Right lung (tissue), 5 donors: ENCODE results near the gene HLA-DMB. TPM values are rescaled to one million over a fixed set of nuclear protein-coding genes. Genes with fewer than 3 reads are reported as not detected.

Experiments used
- DNase-seq, 2 donors: peaks; one replicate each; pipeline ENCODE4 v3.0.0-alpha.2; 2013
- polyA plus RNA-seq, 5 donors: library from polyadenylated mRNA; unstranded; fragments of 120-200 nt; gene quantifications; one replicate each; pipeline versions ENCODE4 v1.2.1 to v1.2.3, GENCODE V29; 2013; ENCODE audit warnings: inconsistent platforms in 1 of 5, low replicate concordance in 1 of 5; ENCODE audit not compliant: insufficient read length in 5 of 5, insufficient read depth in 1 of 5

HLA-DMB gene
- polyA plus RNA-seq, 5 donors = 7.7 to 11.0 (median 8.4) TPM

DNA sequence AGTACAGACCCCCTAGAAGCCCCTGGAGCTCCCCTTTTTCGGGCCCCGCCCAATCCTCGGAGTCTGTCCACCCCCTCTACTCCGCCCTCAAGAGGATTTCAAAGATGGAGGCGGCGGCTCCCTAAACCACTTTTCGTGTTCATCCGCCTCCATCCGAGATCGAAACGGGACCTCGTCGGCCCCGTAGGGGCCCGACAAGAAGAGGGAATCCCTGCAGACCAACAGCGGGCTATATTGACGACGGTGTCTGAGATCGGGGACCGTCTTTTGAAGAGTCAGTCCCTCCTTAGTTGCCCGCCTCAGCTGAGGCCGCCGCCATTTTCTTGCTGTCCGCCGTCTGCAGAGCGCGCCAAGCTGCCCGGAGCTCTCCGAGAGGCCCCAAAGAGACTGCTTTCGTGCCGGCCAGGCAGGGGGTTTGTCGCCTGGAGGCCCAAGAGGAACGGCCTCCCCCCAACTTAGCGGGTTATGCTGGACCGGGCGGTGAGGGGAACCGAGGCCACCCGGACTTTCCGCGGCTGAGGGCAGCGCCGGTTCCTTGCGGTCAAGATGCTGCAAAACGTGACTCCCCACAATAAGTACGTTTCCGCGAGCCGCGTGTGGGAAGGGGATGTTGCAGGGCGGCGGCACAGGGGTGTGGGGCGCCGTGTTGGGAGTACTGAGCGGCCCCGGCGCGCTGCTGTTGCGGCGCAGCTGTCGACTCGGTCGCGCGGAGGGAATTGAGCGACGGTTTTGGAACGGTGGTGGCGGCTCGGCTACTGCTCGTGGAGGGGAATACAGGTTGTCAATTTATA, 31.7 kb upstream of the HLA-DMB start:
- DNase-seq = no peak

DNA sequence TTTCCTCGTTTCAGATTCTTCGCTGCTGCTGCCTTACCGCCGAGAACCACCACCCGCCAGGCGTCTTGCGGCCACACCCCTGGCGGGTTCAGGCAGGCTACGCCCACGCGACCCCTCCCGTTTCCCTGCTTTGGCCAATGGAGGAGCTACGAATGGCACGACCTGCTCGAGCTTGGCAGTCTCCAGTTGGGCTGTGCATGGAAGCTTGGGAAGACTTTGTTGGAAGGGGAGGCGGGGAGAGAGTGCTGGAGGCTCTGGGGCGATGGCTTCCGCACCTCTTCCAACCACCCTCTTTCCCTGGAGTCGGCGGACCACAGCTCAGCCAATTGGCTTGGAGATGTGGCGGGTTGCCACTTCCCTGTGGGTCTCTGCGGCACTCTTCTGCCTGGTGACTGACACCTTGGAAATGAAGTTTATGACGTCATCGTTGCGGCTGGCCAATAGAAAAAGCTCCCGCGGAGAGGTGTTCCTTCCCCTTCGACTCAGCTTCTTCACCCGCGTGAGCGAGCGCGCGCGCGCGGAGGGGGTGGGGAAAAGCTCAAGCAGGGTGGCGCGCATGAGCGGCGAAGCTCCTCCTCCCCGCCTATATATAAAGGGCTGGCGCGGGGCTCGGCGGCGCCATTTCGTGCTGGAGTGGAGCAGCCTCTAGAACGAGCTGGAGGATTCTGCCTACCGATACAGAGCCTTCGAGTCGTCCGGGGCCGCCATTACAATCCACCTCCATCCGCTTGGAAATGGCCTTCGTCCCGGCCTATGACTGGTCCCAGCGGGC, 30.9 kb upstream of the HLA-DMB start:
- peak; percentile 100 for DNase-seq

DNA sequence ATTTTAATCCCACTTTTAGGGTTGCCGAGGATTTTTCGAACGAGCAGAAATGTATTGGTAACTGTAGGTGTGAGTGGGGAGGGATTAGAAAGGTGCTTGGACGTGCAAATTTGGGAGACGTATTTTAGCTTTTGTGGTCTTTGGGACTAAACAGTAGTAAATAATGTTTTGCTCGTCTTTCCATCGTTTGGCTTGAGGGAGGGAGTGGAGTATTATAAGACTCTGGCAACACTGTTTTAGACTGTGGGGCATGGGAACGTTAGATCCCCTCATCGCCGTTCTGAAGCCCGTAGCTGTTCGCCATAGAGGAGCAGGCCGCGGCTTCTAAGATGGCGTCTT, 30.4 kb upstream of the HLA-DMB start:
- DNase-seq = no peak

DNA sequence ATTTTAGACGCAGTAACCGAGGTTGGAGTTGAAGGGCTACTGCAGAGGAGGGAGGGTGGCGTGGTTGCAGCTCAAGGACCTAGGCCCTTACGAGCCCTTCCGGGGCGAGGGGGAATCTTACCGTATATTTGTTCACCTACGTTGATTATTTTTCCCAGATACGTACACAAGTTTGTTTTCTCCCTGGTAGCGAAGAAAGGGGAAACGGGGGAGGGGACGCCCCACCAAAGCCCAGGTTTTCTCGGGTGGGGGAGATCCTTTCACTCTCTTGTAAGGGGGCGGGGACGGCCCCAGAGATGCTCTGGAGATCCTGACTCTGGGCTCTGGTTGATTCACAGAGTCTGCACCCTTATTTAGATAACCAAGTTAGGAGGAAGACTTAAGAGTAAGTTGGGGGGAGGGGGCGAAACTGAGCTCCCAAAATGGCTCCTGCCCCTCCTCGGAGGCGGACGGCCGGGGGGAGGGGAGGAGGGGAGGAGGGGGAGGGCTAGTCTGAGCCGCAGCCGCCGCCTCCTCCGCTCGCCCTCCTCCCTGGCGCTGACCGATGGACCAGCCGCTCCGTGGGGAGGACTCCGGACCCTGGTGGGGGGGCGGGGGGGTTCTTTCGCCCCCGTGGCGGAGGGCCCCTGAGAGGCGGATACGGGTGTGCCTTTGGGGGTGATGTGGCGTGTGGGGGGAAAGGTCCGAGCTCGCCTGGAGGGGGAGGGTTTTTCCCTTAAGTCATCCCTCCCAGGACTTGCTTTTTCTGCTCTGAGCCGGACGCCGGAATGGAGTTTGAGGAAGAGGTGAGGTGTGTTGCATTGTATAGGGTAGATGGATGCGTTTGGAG, 29.8 kb upstream of the HLA-DMB start:
- peak; percentile 86 to 88 for DNase-seq

DNA sequence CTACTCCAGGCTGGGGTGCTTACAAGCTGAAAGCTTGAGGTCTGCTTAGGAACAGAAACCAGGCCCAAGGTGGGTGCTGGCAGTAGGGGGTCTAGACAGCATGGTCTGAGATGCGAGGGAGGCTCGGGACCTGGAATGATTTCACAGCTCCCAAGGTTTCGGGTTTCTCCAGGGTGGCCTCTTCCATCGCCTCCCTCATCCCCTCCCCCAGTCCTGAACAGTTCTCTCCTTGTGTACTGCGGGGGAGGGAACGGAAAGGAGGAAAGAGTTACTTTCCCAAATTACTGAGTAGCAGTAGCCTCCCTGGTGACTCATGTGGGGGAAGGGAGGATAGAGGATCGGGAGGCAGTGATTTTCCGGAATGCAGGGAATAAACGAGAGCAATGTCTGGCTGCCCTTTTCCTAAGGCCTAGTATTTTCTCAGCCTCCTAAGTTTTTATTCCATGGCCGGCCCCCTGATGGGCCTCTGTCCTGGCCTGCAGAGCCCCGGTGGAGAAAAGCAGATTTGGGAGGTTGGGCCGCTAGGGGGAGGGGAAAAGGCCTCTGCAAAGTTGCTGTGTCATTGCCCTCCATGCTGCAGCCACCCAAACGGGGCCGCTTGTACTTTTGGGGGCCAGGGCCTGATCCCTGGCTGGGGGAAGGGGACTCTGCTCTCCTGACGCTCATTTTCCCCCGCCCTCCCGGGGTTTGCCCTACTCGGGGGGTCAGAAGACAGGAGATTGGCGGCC, 29.0 kb upstream of the HLA-DMB start:
- peak; percentile 84 for DNase-seq

DNA sequence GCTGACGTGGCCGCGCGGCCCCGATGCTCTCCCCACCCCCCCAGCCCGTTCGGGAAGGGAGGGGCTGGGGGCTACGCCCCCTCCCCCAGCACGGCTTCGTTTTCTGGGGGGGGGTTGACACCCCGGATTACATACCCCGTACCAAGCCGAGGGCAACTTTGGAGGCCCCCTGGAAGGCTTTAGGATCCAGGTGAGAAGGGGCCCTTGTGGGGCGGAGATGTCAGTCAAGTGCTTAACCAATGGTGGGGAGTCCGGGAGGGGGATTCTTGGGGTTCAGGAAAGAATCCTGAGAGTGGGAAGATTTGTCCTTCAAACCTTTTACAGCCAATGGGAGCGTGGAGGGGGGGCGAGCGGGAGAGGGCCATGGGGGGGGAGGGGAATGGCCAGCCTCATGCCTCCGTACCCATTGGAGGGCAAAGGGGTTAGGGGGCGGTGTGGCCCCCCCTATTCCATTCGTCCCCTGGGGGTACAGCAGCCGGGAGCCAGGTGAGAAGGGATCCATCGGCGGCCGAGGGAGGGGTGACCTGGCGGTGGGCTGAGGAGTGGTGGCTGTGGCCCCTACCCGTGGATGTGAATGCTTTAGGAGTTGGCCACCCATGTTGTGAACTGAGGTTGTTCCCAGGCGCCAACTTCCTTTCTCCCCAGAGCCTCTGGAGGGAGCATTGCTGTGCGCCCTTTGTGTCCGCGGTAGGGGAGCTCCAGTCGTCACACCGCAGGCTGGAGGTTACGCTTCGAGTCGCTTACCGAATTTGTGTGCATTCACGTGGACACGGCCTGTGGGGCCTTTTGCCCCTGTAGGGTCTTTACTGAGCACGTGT, 28.2 kb upstream of the HLA-DMB start:
- DNase-seq = peak; percentile 65 to 72

DNA sequence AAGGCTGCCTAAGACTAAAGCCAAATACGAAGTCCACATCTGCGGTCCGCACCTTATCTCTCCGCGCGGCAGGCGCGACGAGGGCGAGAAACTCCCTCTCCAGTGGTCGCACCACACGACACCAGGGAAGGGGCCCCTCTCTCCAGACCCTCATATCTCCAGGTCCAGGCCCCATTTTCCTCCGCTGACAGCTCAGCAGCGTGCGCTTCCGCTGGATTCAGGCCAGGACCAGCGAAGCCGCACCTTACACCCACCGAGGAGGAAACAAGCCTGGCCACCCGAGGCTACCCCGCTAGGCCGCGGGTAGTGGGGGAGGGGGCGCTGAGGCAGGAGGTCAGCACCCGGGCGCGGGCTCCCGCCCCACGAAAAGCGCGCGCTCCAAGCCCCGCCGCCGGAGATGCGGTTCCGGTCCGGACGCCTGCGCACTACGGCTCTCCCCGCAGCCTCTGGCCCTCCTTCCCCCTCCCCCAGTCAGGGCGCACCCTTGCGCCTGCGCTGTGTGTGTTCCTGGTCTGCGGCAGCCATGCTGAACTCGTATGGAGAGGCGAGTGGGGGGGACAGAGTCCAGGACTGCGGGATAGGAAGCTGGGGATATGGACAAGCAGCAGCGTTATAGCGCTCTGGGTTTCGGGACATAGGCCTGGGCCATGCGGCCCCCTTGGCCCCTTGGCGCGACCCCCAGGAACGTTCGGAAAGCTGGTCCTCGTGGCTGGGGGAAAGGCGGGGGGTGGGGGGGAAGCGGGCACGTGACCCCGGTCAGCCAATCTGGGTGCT, 27.5 kb upstream of the HLA-DMB start, which contains the start of gene BRD2:
Gene BRD2 (plus strand): TSS at position 502 of the 774 bp plus-strand sequence. CDS start 4,305 bp downstream, outside the sequence.
- DNase-seq = peak; percentile 98 to 99

DNA sequence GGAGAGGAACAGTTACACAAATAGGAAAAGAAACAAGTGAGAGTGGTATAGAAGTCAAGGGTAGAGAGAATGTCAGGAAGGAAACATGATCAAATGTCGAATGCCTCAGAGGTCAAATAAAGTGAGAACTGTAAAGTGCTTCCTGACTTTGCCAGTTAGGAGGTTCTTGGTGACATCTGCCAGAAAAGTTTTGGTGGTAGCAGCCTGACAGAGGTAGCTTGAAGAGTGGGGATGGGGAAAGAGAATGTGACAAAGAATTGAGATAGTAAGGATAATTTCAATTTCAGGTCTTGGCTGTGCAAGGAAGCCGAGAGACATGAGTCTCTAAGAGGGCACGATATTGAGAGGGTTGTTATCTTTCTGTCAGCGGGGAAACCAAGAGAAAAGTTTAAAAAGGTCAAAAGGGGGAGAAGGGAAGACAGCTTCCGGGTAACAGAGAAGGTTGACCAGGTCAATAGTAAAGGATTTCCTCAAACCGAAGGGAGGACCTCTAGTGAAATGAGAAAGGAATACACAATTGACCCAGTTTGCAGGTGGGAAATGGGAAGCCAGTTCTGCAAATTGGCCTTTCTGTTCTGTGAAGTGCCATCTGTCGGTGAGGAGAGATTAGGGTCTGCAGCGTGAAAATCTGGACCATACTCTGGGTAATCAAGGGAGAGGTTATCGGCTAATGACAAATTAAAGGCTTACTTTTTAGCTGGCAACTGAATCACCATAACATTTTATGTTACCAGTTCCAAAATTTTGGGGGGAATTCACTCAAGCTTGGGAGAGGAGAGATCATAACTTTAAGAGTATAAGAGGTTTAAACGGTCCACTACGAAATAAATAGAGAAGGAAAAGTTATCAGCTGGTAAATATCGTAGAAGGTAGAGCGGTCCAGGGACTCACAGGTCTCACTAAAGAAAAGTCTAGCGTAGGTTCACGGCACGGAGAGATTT, 26.6 kb upstream of the HLA-DMB start:
- DNase-seq = no peak

DNA sequence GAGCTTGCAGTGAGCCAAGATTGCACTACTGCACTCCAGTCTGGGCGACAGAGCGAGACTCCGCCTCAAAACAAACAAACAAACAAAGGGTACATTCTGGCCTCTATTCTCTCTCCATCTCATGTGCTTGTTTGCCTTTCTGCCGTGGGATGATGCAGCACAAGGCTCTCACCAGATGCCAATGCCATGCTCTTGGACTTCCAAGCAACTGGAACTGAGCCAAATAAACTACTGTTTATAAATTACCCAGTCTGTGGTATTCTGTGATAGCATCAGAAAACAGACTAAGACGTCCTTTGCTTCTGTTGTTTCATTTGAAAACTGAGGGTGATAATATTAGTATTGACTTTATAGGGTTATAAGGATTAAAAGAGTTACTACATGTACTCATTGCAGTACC, 23.9 kb upstream of the HLA-DMB start:
- DNase-seq = no peak

DNA sequence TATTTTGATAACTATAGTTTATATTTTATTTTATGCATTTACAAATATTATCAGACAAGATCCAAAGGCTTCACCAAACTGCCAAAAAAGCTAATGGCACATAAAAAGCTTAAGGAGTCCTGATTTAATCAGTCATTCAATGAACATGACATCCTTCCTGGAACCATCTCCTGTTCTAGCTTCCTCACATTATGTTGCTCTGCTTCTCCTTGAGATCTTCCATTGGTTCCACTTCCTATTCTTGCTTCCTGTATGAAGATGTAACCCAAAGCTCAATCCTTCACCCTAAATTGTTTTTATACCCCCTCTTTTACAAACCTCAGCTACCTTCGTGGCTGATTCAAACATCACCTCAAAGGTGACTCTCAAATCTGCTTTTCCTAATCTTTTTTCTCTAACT, 23.0 kb upstream of the HLA-DMB start:
- DNase-seq = no peak

DNA sequence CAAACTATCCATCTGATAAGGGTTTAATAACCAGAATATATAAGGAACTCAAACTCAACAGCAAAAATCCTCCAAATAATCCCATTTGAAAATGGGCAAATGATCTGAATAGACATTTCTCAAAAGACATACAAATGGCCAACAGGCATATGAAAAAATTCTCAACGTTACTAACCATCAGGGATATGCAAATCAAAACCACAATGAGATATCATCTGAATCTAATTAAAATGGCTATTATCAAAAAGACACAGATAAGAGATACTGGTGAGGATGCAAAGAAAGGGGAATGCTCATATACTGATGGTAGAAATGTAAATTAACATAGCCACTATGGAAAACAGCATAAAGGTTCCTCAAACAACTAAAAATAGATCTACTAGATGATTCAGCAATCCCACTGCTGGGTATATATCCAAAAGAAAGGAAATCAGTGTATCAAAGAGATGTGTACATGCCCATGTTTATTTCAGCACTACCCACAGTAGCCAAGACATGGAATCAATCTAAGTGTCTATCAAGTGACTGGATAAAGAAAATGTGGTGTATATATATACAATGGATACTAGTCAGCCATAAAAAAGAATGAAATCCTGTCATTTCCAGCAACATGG, 21.5 kb upstream of the HLA-DMB start:
- no peak for DNase-seq

DNA sequence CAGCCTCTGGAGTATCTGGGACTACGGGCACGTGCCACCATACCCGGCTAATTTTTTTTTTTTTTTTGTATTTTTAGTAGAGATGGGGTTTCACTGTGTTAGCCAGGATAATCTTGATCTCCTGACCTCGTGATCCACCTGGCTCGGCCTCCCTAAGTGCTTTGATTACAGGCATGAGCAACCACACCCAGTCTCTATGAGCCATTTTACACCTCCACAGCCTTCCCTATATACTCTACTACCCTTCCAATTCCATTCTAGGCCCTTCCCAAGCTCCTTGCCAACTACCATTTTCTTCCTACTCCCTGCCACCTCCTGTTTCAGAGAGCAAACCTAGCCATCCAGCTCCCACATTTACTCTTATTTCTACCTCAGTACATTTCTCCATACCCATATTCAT, 19.7 kb upstream of the HLA-DMB start:
- no peak for DNase-seq

DNA sequence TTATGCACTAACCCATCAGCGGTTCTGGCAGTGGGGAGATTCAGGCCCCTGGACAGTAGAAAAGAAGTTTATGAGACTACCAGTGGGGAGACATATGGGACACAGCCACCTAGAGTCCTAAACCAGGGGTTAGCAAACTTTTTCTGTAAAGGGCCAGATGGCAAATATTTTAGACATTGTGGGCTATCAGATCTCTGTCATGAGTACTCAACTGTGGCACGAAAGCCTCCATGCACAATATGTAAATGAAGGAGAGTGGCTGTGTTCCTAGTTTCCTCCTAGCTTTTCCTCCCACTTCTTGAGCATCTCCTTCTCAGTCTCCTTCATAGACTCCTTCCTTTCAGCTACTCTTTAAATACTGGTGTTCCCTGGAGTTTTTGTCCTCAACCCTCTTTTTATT, 15.3 kb upstream of the HLA-DMB start:
- no peak for DNase-seq

DNA sequence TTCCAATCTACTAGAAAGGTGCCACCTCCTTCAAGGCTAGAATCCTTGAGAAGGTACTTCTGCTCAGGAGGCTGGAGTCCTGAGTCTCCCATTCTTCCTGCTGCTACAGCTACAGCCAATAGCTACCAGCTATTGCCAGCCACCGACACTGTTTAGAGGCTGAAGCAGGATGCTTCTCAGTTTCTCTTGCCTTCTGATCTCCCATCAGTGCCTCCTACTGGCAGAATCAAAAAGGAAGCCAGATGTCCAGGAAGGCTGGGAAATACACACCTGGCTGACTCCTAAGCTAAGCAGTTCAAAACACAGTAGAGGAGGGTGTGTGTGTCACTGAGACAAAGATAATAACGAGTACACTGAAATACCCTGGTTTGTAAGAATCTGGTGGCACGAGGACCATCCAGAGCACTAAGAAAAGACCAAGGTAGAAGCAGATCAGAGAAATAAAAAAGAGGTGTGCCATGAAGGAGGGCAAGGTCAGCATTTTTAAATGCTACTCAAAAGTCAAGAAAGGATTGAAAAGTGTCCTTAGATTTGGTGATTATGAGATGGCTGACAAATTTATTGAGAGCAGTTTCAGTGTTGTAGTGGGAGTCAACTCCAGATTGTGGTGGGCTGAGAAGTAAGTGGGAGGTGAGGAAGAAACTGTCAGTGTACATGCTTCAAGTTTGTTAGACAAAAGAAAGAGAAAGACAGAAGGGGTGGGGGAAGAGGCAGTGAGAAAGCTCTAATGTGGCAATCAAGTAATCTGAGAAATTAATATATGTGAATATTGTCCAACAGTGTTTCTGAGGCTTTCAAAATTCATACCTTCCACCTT, 14.4 kb upstream of the HLA-DMB start:
- DNase-seq = no peak

DNA sequence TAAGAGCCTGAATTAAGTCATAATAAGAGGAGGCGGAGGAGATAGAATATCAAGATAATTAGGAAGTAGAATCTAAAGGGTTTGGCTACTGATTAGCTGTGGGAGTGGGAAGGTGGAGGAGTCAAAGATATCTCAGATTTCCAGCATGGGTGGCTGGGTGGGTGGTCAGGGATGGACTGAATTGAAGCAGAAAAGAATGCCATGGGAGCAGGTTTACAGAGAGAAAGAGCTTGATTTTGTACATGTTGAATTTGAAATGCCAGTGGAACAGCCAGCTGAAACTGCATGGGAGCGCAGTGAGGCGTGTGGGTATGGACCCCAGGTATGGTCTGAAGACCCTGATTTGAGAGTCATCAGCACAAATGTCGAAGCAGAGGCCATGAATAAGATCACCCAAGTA, 13.4 kb upstream of the HLA-DMB start:
- DNase-seq = no peak

DNA sequence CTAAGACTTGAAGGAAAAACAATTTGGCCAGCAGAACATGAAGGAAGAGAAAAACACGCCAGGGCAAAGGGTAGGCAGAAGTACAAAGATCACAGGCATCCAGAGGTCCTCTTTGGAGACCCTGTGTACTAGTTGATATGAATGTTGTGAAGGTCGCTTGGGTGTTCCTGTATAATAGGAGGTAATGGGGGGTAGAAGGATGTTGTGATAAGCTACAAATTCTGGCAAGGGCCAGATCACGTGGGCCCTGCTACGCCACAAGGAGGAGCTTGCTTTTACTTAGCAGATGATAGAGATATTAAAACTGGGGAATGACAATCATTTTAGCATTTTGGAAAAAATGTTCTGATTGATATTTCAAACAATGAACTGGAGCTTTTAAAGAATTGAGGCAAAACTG, 12.9 kb upstream of the HLA-DMB start:
- DNase-seq = no peak
